OCI-LY3 (cell line): ENCODE results near the gene VMP1.

Source experiments
- EZH2phosphoT487 ChIP-seq: fragments of 200-600 bp; shearing (Covaris generic); IDR thresholded peaks from 2 replicates; pipeline ENCODE4 v1.6.1; 2018; ENCODE audit warnings: antibody characterized with exemption, mixed run types, low read depth
- TF ChIP-seq, protein P1 (sequence below): fragments of 200-600, 300-600 bp; sonication (generic); IDR thresholded peaks from 2 replicates; pipeline ENCODE4 v1.5.1; 2014; ENCODE audit warnings: antibody characterized with exemption, low read length, low read depth

DNA sequence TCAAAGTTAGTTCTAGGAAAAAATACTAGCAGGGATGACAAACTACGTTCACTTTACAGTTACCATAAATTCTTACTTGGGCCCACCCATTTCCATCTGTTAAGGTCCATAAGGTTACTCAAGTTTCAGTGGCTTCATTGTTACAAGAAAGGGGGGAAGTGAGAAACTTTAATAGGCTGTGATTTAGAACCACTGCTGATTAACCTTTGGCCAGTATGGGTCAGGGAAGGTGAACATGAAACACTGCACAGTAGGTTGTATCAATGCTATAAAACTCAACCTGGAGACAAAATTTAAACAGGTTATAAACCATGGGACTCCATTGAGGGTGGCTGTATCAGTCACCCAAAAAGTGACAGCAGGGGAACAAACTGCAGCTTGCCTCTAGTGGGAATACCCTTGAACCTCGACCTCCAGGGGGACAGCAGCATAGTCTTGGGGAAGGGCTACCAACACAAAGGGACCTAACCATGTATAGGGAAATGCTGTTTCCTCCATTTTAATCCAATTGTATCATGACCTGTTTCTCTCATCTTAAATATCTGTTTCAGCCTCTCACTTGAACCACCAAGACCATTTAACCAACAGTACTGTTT is 10.7 kb upstream of the VMP1 start:
- TF ChIP-seq, protein P1, sequence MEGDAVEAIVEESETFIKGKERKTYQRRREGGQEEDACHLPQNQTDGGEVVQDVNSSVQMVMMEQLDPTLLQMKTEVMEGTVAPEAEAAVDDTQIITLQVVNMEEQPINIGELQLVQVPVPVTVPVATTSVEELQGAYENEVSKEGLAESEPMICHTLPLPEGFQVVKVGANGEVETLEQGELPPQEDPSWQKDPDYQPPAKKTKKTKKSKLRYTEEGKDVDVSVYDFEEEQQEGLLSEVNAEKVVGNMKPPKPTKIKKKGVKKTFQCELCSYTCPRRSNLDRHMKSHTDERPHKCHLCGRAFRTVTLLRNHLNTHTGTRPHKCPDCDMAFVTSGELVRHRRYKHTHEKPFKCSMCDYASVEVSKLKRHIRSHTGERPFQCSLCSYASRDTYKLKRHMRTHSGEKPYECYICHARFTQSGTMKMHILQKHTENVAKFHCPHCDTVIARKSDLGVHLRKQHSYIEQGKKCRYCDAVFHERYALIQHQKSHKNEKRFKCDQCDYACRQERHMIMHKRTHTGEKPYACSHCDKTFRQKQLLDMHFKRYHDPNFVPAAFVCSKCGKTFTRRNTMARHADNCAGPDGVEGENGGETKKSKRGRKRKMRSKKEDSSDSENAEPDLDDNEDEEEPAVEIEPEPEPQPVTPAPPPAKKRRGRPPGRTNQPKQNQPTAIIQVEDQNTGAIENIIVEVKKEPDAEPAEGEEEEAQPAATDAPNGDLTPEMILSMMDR = no peak
- no peak for TF ChIP-seq EZH2phosphoT487
